GM21390 (cell line): ENCODE data around the gene PPIF.
"Not testable (repeated sequence)": the region's sequence is repeated elsewhere in the genome, so short reads cannot be mapped to it uniquely, and the experiment has no call there.

Experiments used
- ATAC-seq: cut with Tn5 transposase; IDR thresholded peaks from one replicate; pipeline ENCODE4 v1.9.1; 2021; ENCODE audit not compliant: unreplicated experiment

PPIF gene

GRCh38 chr10:79329529-79329928 lies 17.7 kb upstream of the PPIF start:
- no peak for ATAC-seq

- ATAC-seq = no peak
Observed at GRCh38 chr10:79331226-79331625, 16.0 kb upstream of the PPIF start.

- ATAC-seq = peak; percentile 67
Observed at GRCh38 chr10:79331709-79332108, 15.6 kb upstream of the PPIF start.

- ATAC-seq = not testable (repeated sequence)
Observed at GRCh38 chr10:79332610-79333315, 14.5 kb upstream of the PPIF start.

GRCh38 chr10:79333513-79333912 lies 13.8 kb upstream of the PPIF start:
- ATAC-seq = no peak

GRCh38 chr10:79334573-79334972 lies 12.7 kb upstream of the PPIF start:
- no peak for ATAC-seq

- ATAC-seq = no peak
Observed at GRCh38 chr10:79335094-79335469, 12.2 kb upstream of the PPIF start.

- ATAC-seq = no peak
Observed at GRCh38 chr10:79335470-79336235, 11.6 kb upstream of the PPIF start.

- no peak for ATAC-seq
Observed at GRCh38 chr10:79336276-79336675, 11.0 kb upstream of the PPIF start.

GRCh38 chr10:79336739-79337138 lies 10.5 kb upstream of the PPIF start:
- ATAC-seq = no peak

GRCh38 chr10:79337783-79338469 lies 9.3 kb upstream of the PPIF start:
- not testable (repeated sequence) for ATAC-seq

GRCh38 chr10:79339266-79339665 lies 8.0 kb upstream of the PPIF start:
- ATAC-seq = no peak

GRCh38 chr10:79340646-79341244 lies 6.5 kb upstream of the PPIF start:
- ATAC-seq = no peak

- no peak for ATAC-seq
Observed at GRCh38 chr10:79342295-79342761, 4.9 kb upstream of the PPIF start.

- ATAC-seq = no peak
Observed at GRCh38 chr10:79342811-79343561, 4.3 kb upstream of the PPIF start.

- no peak for ATAC-seq
Observed at GRCh38 chr10:79344502-79345195, 2.6 kb upstream of the PPIF start.

- ATAC-seq = no peak
Observed at GRCh38 chr10:79345241-79346011, 1.8 kb upstream of the PPIF start.

- ATAC-seq = no peak
Observed at GRCh38 chr10:79346012-79346340, 1.3 kb upstream of the PPIF start.

- no peak for ATAC-seq
Observed at GRCh38 chr10:79346388-79347225, 662 bp upstream of the PPIF start.
